Measurements from ENCODE around the gene WTIP. TPM values are rescaled to one million over a fixed set of nuclear protein-coding genes. Genes with fewer than 3 reads are reported as not detected.

WTIP gene
- total RNA-seq, 3 donors from 2014 or later = 1.5 to 12.3 (median 3.2) TPM

GRCh38 chr19:34549833-34550232, 68.3 kb downstream of the WTIP start:
- no peak for DNase-seq
- intact Hi-C loops (cut with DNase I, micrococcal nuclease) = no loop called here
- no peaks in the 10 kb centered on the region for H3K9me3 ChIP-seq
- no peak overlapping the region for H3K4me3 ChIP-seq
- H3K36me3 ChIP-seq (ENCODE audit: low read depth) = no peaks in the 10 kb centered on the region
- no peaks in the 10 kb centered on the region for H3K4me1 ChIP-seq (ENCODE audit: low read depth)
- TF ChIP-seq, protein P1, sequence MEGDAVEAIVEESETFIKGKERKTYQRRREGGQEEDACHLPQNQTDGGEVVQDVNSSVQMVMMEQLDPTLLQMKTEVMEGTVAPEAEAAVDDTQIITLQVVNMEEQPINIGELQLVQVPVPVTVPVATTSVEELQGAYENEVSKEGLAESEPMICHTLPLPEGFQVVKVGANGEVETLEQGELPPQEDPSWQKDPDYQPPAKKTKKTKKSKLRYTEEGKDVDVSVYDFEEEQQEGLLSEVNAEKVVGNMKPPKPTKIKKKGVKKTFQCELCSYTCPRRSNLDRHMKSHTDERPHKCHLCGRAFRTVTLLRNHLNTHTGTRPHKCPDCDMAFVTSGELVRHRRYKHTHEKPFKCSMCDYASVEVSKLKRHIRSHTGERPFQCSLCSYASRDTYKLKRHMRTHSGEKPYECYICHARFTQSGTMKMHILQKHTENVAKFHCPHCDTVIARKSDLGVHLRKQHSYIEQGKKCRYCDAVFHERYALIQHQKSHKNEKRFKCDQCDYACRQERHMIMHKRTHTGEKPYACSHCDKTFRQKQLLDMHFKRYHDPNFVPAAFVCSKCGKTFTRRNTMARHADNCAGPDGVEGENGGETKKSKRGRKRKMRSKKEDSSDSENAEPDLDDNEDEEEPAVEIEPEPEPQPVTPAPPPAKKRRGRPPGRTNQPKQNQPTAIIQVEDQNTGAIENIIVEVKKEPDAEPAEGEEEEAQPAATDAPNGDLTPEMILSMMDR (IDR thresholded peaks at IDR 0.05) = no peak
- no peak for ATAC-seq

DNA sequence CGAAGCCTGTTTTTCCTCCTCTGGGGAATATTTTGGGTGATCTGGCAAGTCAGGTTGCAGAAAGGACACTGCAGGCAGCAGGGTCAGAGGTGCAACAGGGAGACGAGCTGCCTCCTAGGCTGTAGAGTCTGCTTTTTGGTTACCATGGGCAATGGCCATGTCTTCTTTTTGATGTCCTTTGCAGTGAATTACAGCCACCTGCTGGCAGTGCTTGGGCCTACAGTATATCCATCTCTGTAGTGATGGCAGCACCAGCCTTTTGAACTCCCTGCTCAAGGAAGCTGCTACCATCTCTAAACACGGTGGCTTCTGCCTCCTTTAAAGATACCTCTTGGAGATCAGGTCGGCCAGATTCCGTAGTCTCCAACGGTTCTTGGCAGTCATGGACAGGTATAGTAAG, 73.9 kb downstream of the WTIP start:
- DNase-seq (no peak), ATAC-seq (no peak)
- no peaks in the 10 kb centered on the region for H3K36me3 ChIP-seq (ENCODE audit: low read depth)
- no peak overlapping the region for H3K4me3 ChIP-seq
- no peaks in the 10 kb centered on the region for H3K4me1 ChIP-seq (ENCODE audit: low read depth)
- intact Hi-C loops (cut with DNase I, micrococcal nuclease) = no loop called here
- H3K9me3 ChIP-seq = no peaks in the 10 kb centered on the region
- TF ChIP-seq, protein P1 (IDR thresholded peaks at IDR 0.05) = no peak

DNA sequence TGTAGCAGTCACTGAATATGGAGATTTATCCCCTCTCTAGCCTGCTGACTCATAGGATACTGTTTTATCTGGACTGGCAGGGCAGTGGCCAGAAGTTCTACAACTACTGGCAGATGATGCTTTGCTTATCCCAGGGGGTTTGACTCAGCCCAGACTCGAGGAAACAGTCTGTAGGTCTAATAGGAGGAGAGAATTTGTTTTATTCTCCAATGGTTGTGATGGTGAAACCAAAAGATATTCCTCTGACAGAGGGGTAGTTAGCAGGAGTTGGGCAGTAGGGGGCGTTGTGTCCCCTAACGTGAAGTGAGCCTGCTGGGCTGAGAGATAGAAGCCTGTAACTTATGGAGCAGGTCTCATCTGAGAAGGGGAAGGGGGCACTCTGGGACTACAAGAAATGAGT, 74.9 kb downstream of the WTIP start:
- TF ChIP-seq, protein P1 (IDR thresholded peaks at IDR 0.05) = no peak
- intact Hi-C loops (cut with DNase I, micrococcal nuclease) = no loop called here
- Histone ChIP-seq H3K4me3 (no peak overlapping the region), H3K9me3 (no peaks in the 10 kb centered on the region), H3K36me3 (ENCODE audit: low read depth) (no peaks in the 10 kb centered on the region), H3K4me1 (ENCODE audit: low read depth) (no peaks in the 10 kb centered on the region)
- DNase-seq (peak in 1 of 3 donors; percentile 45), ATAC-seq (peak; percentile 40)

DNA sequence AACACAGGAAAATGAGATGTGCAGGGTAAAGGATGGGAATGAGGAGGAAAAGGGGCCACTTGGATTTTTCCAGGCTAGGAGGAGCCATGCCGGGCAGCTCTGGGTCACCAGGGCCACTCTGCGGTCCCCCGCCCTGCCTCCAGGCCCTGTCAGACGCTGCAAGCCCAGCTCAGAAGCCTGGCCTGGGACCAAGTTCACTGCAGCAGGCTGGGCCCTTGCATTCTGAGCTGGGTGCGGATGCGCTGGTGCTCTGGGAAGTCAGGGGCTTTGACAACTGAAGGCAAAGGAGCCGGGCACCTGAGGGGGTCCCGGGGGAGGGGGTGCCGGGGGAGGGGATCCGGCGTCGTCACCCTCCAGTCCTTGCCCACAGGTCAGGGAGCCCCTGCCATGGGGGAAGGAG, 77.5 kb downstream of the WTIP start:
- TF ChIP-seq, protein P1 (IDR thresholded peaks at IDR 0.05) = no peak
- intact Hi-C loops (cut with DNase I, micrococcal nuclease) = no loop called here

DNA sequence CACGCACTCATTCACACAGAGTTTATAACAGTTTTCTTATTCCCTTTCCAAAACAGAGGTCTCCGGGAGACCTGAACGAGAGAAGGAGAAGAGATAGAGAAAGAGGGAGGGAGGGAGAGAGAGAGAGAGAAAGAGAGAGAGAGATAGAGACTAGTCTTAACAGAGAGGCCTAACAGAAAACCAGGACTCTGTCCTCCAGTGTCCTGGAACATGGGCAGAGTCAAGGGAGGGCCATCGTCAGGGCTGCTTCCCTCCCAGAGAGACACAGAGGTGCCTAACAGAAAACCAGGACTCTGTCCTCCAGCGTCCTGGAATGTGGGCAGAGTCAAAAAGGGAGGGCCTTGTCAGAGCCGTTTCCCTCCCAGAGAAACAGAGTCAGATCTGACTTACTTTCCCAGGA, 78.7 kb downstream of the WTIP start:
- H3K9me3 ChIP-seq = no peaks in the 10 kb centered on the region
- H3K4me3 ChIP-seq = no peak overlapping the region
- TF ChIP-seq, protein P1 (IDR thresholded peaks at IDR 0.05) = no peak
- ATAC-seq (no peak), DNase-seq (no peak)
- intact Hi-C loops (cut with DNase I, micrococcal nuclease) = no loop called here
- no peaks in the 10 kb centered on the region for H3K36me3 ChIP-seq (ENCODE audit: low read depth)
- no peaks in the 10 kb centered on the region for H3K4me1 ChIP-seq (ENCODE audit: low read depth)

More for the DNA sequence above, 77.5 kb downstream of the WTIP start:
- no peaks in the 10 kb centered on the region for H3K4me1 ChIP-seq (ENCODE audit: low read depth)
- no peak for ATAC-seq
- DNase-seq = no peak
- H3K36me3 ChIP-seq (ENCODE audit: low read depth) = no peaks in the 10 kb centered on the region
- no peaks in the 10 kb centered on the region for H3K9me3 ChIP-seq
- H3K4me3 ChIP-seq = no peak overlapping the region

Other genes with a start within 250 kb of the WTIP start
- 10 to 100 TPM; 18.7 to 27.6 (median 27.3) TPM for gene GARRE1, start 227.2 kb upstream of the WTIP start, total RNA-seq
- gene GPI, start 116.6 kb upstream of the WTIP start, total RNA-seq = 100 to 1,000 TPM; 247 to 344 (median 296) TPM
- gene PDCD2L, start 77.4 kb upstream of the WTIP start, total RNA-seq = 10 to 100 TPM in 1 of 3 donors, 1 to 10 TPM in 2; 6.4 to 10.5 (median 8.1) TPM
- 10 to 100 TPM; 41.0 to 63.6 (median 48.3) TPM for gene UBA2, start 53.4 kb upstream of the WTIP start, total RNA-seq
- 1 to 10 TPM in 2 of 3 donors, under 1 TPM in 1; 0.24 to 1.3 (median 1.1) TPM for gene SCGB2B2, start 195.4 kb downstream of the WTIP start, total RNA-seq
- gene ZNF302, start 195.9 kb downstream of the WTIP start, total RNA-seq = 10 to 100 TPM; 16.5 to 33.8 (median 20.0) TPM

Measured in mucosa of descending colon (tissue), 3 donors.